Measurements from ENCODE around the gene ZNF177.

- TF ChIP-seq POLR2AphosphoS5 (IDR thresholded peaks at IDR 0.05; ENCODE audit: low read depth, low read length) (0 out of 2 replicates have a peak, but pooled peaks have one; percentile 42), POLR2A (IDR thresholded peaks at IDR 0.05; ENCODE audit: low read depth, low read length) (peak; percentile 73; the same call in 1 of the 2 replicates)
Measured at GRCh38 chr19:9323919-9324583, 38.8 kb upstream of the ZNF177 start, which contains the start of gene ZNF559.
